NCI-H2227 (cell line): ENCODE results near the gene UCHL3.
A peak's percentile ranks its signal among the peaks of the same experiment; 100 is the strongest.
"Not testable (repeated sequence)": the region's sequence is repeated elsewhere in the genome, so short reads cannot be mapped to it uniquely, and the experiment has no call there.

Source experiments
- DNase-seq: peaks from one replicate; lab custom pipeline; 2025; ENCODE audit not compliant: unreplicated experiment; lab: John Stamatoyannopoulos, UW

UCHL3 gene

GRCh38 chr13:75549262-75550158 lies at the start of gene UCHL3:
Gene UCHL3 (plus strand): TSS chr13:75549791. CDS start chr13:75549821, 30 bp downstream.
- peak; percentile 96 for DNase-seq

GRCh38 chr13:75505327-75505726 lies 44.3 kb upstream of the UCHL3 start:
- no peak for DNase-seq

- DNase-seq = no peak
Observed at GRCh38 chr13:75506018-75506417, 43.6 kb upstream of the UCHL3 start.

- no peak for DNase-seq
Observed at GRCh38 chr13:75507027-75508001, 42.3 kb upstream of the UCHL3 start.

DNA sequence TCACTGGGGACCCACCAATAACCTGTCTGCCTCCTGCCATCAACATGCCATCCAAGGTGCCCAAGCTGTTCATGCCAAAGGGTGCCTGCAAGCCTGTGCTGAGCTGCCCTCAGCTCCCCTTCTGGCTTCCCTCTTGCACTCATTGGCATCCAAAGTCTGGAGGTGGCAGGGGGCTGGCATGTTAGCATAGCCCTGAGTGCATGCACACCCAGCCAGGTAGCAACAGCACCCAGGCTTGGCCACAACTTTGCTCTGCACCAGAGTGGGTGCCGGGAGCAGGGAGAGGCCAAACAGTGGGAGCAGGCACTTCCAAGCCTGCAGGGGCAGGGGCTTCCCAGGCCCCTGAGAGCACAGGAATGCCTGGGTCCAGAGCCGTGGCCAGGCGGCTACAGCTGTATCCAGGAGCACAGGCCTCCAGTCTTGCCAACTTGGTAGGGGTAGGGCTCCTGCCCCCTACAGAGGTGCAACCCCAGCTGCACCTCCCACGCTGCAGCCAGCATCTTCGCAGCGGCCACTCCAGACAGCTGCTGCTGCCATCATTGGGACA lies 41.5 kb upstream of the UCHL3 start:
- no peak for DNase-seq

GRCh38 chr13:75511051-75511625 lies 38.5 kb upstream of the UCHL3 start:
- DNase-seq = no peak

GRCh38 chr13:75512253-75512652 lies 37.3 kb upstream of the UCHL3 start:
- no peak for DNase-seq

GRCh38 chr13:75513271-75513670 lies 36.3 kb upstream of the UCHL3 start:
- DNase-seq = no peak

DNA sequence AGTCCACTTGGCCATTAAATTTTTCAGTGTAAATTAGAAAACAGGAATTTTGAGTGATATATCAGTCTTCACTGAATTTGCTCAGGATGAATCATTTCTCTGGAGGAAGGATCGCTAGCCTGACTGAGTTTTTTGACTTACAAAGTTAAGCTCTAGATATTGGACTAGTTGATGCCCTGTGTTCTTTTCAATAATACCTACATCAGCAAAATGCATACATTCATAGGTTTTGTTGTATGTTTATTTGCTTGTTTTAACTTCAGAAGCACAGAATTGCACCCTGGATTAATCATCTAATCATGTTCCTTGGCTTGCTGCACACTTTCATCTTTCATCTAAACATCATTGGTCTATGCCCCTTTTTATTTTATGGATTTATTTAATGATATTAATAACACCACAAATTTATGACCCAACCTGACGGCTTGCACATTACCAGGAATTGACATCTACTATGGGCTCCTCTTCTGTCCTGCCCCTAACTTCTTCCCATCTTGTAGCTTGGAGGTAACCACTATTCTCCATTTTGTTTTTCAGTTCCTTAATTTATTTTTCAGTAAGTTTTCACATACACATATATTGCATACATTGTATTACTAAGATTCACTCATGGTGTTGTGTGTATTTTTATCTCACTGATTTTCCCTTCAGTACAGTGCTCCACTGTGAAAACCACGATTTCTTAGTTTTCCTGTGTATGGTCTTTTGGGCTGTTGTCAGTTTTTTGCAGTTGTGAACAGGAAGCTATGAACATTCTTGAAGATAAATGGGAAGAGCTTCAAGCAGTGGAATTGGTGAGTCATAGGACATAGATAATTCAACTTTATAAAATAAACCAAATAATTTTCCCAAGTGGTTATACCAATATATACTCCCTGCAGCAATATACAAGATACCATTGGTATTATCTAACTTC lies 35.3 kb upstream of the UCHL3 start:
- DNase-seq = no peak

- DNase-seq = no peak
Observed at GRCh38 chr13:75518439-75519088, 31.0 kb upstream of the UCHL3 start.

GRCh38 chr13:75521956-75522355 lies 27.6 kb upstream of the UCHL3 start:
- no peak for DNase-seq

DNA sequence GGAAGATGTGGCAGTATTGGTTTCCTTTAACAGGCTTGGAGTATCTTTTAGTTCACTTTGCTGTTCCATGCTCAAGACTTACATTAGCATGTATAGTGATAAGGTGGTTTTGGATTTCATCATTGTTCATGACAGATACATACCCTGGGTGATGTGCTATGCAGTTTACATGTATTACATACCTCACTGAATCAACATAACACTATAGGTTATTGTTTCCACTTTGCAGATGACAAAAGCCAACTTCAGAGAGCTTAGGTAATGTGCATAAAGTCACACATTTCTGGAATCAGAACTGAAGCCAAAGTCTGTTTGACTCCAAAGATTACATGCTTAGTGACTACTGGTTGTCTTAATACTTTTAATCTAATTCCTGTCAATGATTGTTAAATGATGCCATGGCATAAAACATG lies 19.0 kb upstream of the UCHL3 start:
- DNase-seq = no peak

- DNase-seq = no peak
Observed at GRCh38 chr13:75533861-75534260, 15.7 kb upstream of the UCHL3 start.

- DNase-seq = peak; percentile 87
Observed at GRCh38 chr13:75537401-75538365, 11.9 kb upstream of the UCHL3 start, which contains the start of gene COMMD6. Gene COMMD6 (minus strand): TSS chr13:75537841. CDS start chr13:75537805, 36 bp downstream.

- DNase-seq = no peak
Observed at GRCh38 chr13:75541287-75541686, 8.3 kb upstream of the UCHL3 start.

DNA sequence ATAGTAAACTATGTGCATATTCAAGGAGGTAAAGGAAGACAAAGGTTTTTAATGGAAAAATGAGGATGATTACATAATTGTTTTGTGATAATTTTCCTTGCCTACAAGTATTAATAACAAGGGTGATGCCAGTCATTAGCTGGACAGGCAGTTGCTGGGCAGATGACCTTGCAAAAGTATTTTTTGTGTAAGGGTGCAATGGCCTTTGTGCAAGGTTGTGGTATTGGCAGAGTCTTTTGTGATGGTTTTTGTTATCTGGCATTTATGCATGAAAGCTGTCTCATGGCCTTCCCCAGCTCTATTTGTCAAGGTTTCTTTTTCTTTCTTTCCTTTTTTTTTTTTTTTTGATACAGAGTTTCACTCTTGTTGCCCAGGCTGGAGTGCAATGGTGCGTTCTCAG lies 7.6 kb upstream of the UCHL3 start:
- DNase-seq = no peak

GRCh38 chr13:75544681-75545330 lies 4.8 kb upstream of the UCHL3 start:
- no peak for DNase-seq

GRCh38 chr13:75545386-75545785 lies 4.2 kb upstream of the UCHL3 start:
- not testable (repeated sequence) for DNase-seq
